Ovary (tissue), 3 donors: ENCODE data around the gene ZMAT1.

ENCODE experiments used
- EP300 ChIP-seq: sonication (generic); formaldehyde crosslinking; IDR thresholded peaks from one replicate; pipeline ENCODE4 v1.6.1; 2017; ENCODE audit warnings: antibody characterized with exemption
- POLR2A ChIP-seq: fragments of 450-650 bp; IDR thresholded peaks from one replicate; pipeline ENCODE4 v1.6.1; 2017; ENCODE audit warnings: antibody characterized with exemption, mild to moderate bottlenecking, moderate library complexity
- TF ChIP-seq, protein P1 (sequence below), 3 donors: fragments of 450-650 bp in 2 of 3; fragments of 200-600 bp in 1 of 3; IDR thresholded peaks; one replicate each; pipeline versions ENCODE4 v1.5.1 to v1.8.0; 2016 to 2022; ENCODE audit warnings: antibody characterized with exemption in 3 of 3, mild to moderate bottlenecking in 1 of 3
- donor health status: DM: no; HTN: no; CAD: no.

- TF ChIP-seq, protein P1, sequence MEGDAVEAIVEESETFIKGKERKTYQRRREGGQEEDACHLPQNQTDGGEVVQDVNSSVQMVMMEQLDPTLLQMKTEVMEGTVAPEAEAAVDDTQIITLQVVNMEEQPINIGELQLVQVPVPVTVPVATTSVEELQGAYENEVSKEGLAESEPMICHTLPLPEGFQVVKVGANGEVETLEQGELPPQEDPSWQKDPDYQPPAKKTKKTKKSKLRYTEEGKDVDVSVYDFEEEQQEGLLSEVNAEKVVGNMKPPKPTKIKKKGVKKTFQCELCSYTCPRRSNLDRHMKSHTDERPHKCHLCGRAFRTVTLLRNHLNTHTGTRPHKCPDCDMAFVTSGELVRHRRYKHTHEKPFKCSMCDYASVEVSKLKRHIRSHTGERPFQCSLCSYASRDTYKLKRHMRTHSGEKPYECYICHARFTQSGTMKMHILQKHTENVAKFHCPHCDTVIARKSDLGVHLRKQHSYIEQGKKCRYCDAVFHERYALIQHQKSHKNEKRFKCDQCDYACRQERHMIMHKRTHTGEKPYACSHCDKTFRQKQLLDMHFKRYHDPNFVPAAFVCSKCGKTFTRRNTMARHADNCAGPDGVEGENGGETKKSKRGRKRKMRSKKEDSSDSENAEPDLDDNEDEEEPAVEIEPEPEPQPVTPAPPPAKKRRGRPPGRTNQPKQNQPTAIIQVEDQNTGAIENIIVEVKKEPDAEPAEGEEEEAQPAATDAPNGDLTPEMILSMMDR (IDR thresholded peaks at IDR 0.05): no peak
- TF ChIP-seq POLR2A (no peak), EP300 (no peak)
These were observed 18.8 kb upstream of the ZMAT1 start for GRCh38 chrX:101950581-101950980.
